Ammon's horn (tissue), 1 donor: ENCODE results near the gene ZNF705A.
A peak's percentile ranks its signal among the peaks of the same experiment; 100 is the strongest.
"Not testable (repeated sequence)": the region's sequence is repeated elsewhere in the genome, so short reads cannot be mapped to it uniquely, and the experiment has no call there.

ENCODE experiments used
- DNase-seq: peaks from one replicate; pipeline ENCODE4 v3.0.0-alpha.2; 2016; ENCODE audit warnings: low spot score

Gene ZNF705A

GRCh38 chr12:8184206-8184605 lies 27.4 kb downstream of the ZNF705A start:
- not testable (repeated sequence) for DNase-seq

- not testable (repeated sequence) for DNase-seq
Measured at GRCh38 chr12:8188088-8188487, 31.3 kb downstream of the ZNF705A start.

- not testable (repeated sequence) for DNase-seq
Measured at GRCh38 chr12:8197685-8198308, 41.0 kb downstream of the ZNF705A start.

- DNase-seq = not testable (repeated sequence)
Measured at GRCh38 chr12:8218711-8219382, 62.0 kb downstream of the ZNF705A start.

GRCh38 chr12:8221375-8221774 lies 64.6 kb downstream of the ZNF705A start:
- DNase-seq = peak; percentile 48

- DNase-seq = not testable (repeated sequence)
Measured at GRCh38 chr12:8221844-8222243, 65.0 kb downstream of the ZNF705A start.

- not testable (repeated sequence) for DNase-seq
Measured at GRCh38 chr12:8222303-8222702, 65.5 kb downstream of the ZNF705A start.

- not testable (repeated sequence) for DNase-seq
Measured at GRCh38 chr12:8223646-8224045, 66.8 kb downstream of the ZNF705A start.

- DNase-seq = not testable (repeated sequence)
Measured at GRCh38 chr12:8224782-8225181, 68.0 kb downstream of the ZNF705A start.

- no peak for DNase-seq
Measured at GRCh38 chr12:8226355-8226754, 69.5 kb downstream of the ZNF705A start.

- DNase-seq = peak; percentile 45
Measured at GRCh38 chr12:8226992-8227731, 70.3 kb downstream of the ZNF705A start, which contains the start of gene FAM90A1. Gene FAM90A1 (minus strand): TSS chr12:8227618. CDS start chr12:8224832, 2,786 bp downstream.

- not testable (repeated sequence) for DNase-seq
Measured at GRCh38 chr12:8227732-8228077, 70.9 kb downstream of the ZNF705A start.

GRCh38 chr12:8228607-8229006 lies 71.8 kb downstream of the ZNF705A start:
- not testable (repeated sequence) for DNase-seq

GRCh38 chr12:8229486-8229885 lies 72.7 kb downstream of the ZNF705A start:
- DNase-seq = not testable (repeated sequence)
